Astrocyte (in vitro differentiated cells and primary cell): ENCODE measurements around the gene CCNK. TPM values are rescaled to one million over a fixed set of nuclear protein-coding genes. Genes with fewer than 3 reads are reported as not detected.

Experiments
- DNase-seq: peaks from one replicate; pipeline ENCODE4 v3.0.0-alpha.2; 2010; ENCODE audit warnings: low read depth
- FAIRE-seq: peaks from 2 replicates; lab custom pipeline; 2011; peaks lifted over from hg19 to GRCh38; lab: Jason Lieb, UNC
- H2AFZ ChIP-seq: 2 replicates; pipeline ENCODE4 v1.6.0; 2012; ENCODE audit warnings: low read depth, low read length, inconsistent platforms
- H3K27ac ChIP-seq: 2 replicates; pipeline ENCODE4 v1.5.1; 2011; ENCODE audit warnings: low read depth, low read length, inconsistent platforms
- H3K27me3 ChIP-seq: 2 replicates; pipeline ENCODE4 v1.6.0; 2011; ENCODE audit warnings: low read length, inconsistent platforms; ENCODE audit not compliant: insufficient read depth
- H3K36me3 ChIP-seq: 2 replicates; pipeline ENCODE4 v1.5.1; 2011; ENCODE audit warnings: low read length, inconsistent platforms; ENCODE audit not compliant: insufficient read depth
- H3K4me1 ChIP-seq: 2 replicates; pipeline ENCODE4 v1.5.1; 2011; ENCODE audit warnings: low read length, inconsistent platforms; ENCODE audit not compliant: insufficient read depth
- H3K4me2 ChIP-seq: 2 replicates; pipeline ENCODE4 v1.6.0; 2012; ENCODE audit warnings: low read length, inconsistent platforms
- H3K4me3 ChIP-seq: 2 replicates; pipeline ENCODE4 v1.5.1; 2011; ENCODE audit warnings: low read depth, mild to moderate bottlenecking, low read length, inconsistent platforms; ENCODE audit not compliant: insufficient read depth
- H3K79me2 ChIP-seq: 2 replicates; pipeline ENCODE4 v1.6.0; 2012; ENCODE audit warnings: mild to moderate bottlenecking, low read length, inconsistent platforms; ENCODE audit not compliant: insufficient read depth
- H3K9ac ChIP-seq: 2 replicates; pipeline ENCODE4 v1.6.0; 2012; ENCODE audit warnings: mild to moderate bottlenecking, low read length, inconsistent platforms
- H3K9me3 ChIP-seq: 2 replicates; pipeline ENCODE4 v1.5.1; 2012; ENCODE audit warnings: low read depth, mild to moderate bottlenecking, low read length, inconsistent platforms; ENCODE audit not compliant: insufficient read depth
- H4K20me1 ChIP-seq: 2 replicates; pipeline ENCODE4 v1.6.0; 2012; ENCODE audit warnings: low read length, inconsistent platforms; ENCODE audit not compliant: insufficient read depth
- H3K27ac Mint-ChIP-seq: one replicate; pipeline ENCODE4 v1.8.0; 2021; ENCODE audit warnings: mild to moderate bottlenecking, mixed read lengths; ENCODE audit not compliant: unreplicated experiment
- H3K27me3 Mint-ChIP-seq: one replicate; pipeline ENCODE4 v1.8.0; 2021; ENCODE audit warnings: low read depth, mixed read lengths; ENCODE audit not compliant: unreplicated experiment
- H3K36me3 Mint-ChIP-seq: one replicate; pipeline ENCODE4 v1.8.0; 2021; ENCODE audit warnings: low read depth, mixed read lengths; ENCODE audit not compliant: unreplicated experiment
- H3K4me1 Mint-ChIP-seq: one replicate; pipeline ENCODE4 v1.8.0; 2021; ENCODE audit warnings: low read depth, mixed read lengths; ENCODE audit not compliant: unreplicated experiment
- H3K4me3 Mint-ChIP-seq: one replicate; pipeline ENCODE4 v1.8.0; 2021; ENCODE audit warnings: mild to moderate bottlenecking, moderate library complexity, mixed read lengths; ENCODE audit not compliant: unreplicated experiment
- H3K9me3 Mint-ChIP-seq: one replicate; pipeline ENCODE4 v1.8.0; 2021; ENCODE audit warnings: mild to moderate bottlenecking, mixed read lengths; ENCODE audit not compliant: unreplicated experiment
- CTCF ChIP-seq: IDR thresholded peaks from 2 replicates; pipeline ENCODE4 v1.5.1; 2011; ENCODE audit warnings: low read depth, mild to moderate bottlenecking, inconsistent platforms, low read length, moderate library complexity; ENCODE audit not compliant: insufficient read depth
- EZH2 ChIP-seq: IDR thresholded peaks from 2 replicates; pipeline ENCODE4 v1.6.1; 2012; ENCODE audit warnings: mild to moderate bottlenecking, low read length, inconsistent platforms; ENCODE audit not compliant: insufficient read depth
- total RNA-seq: library from RNA; stranded (reverse); gene quantifications from 2 replicates; pipeline ENCODE4 v1.2.1, GENCODE V29; 2021

CCNK gene
- total RNA-seq, 1 donor from 2014 or later, result 121 TPM

GRCh38 chr14:99539491-99539890 is 58.3 kb downstream of the CCNK start:
- no peak overlapping the region for H3K9ac ChIP-seq
- Mint-ChIP-seq H3K9me3 (no peaks in the 10 kb centered on the region), H3K4me1 (peaks cover 15% of the 10 kb centered on the region), H3K27ac (no peak overlapping the region), H3K27me3 (peaks cover 27% of the 10 kb centered on the region), H3K4me3 (no peak overlapping the region), H3K36me3 (peaks cover 4% of the 10 kb centered on the region)
- no peaks in the 10 kb centered on the region for H3K27me3 ChIP-seq
- H3K79me2 ChIP-seq, result peaks cover 82% of the 10 kb centered on the region
- no peak overlapping the region for H3K4me2 ChIP-seq
- H3K4me1 ChIP-seq, result peaks cover 39% of the 10 kb centered on the region
- no peak overlapping the region for H2AFZ ChIP-seq
- FAIRE-seq (no peak), DNase-seq (no peak)
- no peak overlapping the region for H3K27ac ChIP-seq
- peaks cover 35% of the 10 kb centered on the region for H4K20me1 ChIP-seq
- no peak overlapping the region for H3K4me3 ChIP-seq
- H3K9me3 ChIP-seq, result no peaks in the 10 kb centered on the region
- no peaks in the 10 kb centered on the region for H3K36me3 ChIP-seq
- TF ChIP-seq EZH2, result no peak
- TF ChIP-seq CTCF, result no peak

GRCh38 chr14:99540196-99541032 is 59.2 kb downstream of the CCNK start:
- no peaks in the 10 kb centered on the region for H3K9me3 ChIP-seq
- no peaks in the 10 kb centered on the region for H3K27me3 ChIP-seq
- H3K9ac ChIP-seq, result no peak overlapping the region
- H3K4me2 ChIP-seq, result no peak overlapping the region
- DNase-seq (no peak), FAIRE-seq (no peak)
- H2AFZ ChIP-seq, result no peak overlapping the region
- Mint-ChIP-seq H3K4me1 (peaks cover 21% of the 10 kb centered on the region), H3K27ac (no peak overlapping the region), H3K36me3 (peaks cover 4% of the 10 kb centered on the region), H3K9me3 (no peaks in the 10 kb centered on the region), H3K27me3 (peaks cover 31% of the 10 kb centered on the region), H3K4me3 (no peak overlapping the region)
- H3K4me1 ChIP-seq, result peaks cover 30% of the 10 kb centered on the region
- TF ChIP-seq CTCF (no peak), EZH2 (no peak)
- no peak overlapping the region for H3K27ac ChIP-seq
- no peaks in the 10 kb centered on the region for H3K36me3 ChIP-seq
- H4K20me1 ChIP-seq, result peaks cover 44% of the 10 kb centered on the region
- peaks cover 82% of the 10 kb centered on the region for H3K79me2 ChIP-seq
- H3K4me3 ChIP-seq, result no peak overlapping the region

GRCh38 chr14:99541211-99541610 is 60.0 kb downstream of the CCNK start:
- no peak overlapping the region for H3K4me3 Mint-ChIP-seq
- Histone ChIP-seq H3K4me2 (no peak overlapping the region), H3K9me3 (no peaks in the 10 kb centered on the region), H3K27me3 (no peaks in the 10 kb centered on the region), H3K4me1 (peaks cover 25% of the 10 kb centered on the region), H3K9ac (no peak overlapping the region), H4K20me1 (peaks cover 52% of the 10 kb centered on the region), H3K79me2 (peaks cover 82% of the 10 kb centered on the region), H3K4me3 (no peak overlapping the region), H3K36me3 (no peaks in the 10 kb centered on the region), H3K27ac (no peak overlapping the region), H2AFZ (no peak overlapping the region)
- H3K36me3 Mint-ChIP-seq, result peaks cover 4% of the 10 kb centered on the region
- TF ChIP-seq EZH2 (no peak), CTCF (no peak)
- no peaks in the 10 kb centered on the region for H3K9me3 Mint-ChIP-seq
- peaks cover 31% of the 10 kb centered on the region for H3K27me3 Mint-ChIP-seq
- no peak overlapping the region for H3K27ac Mint-ChIP-seq
- peaks cover 29% of the 10 kb centered on the region for H3K4me1 Mint-ChIP-seq
- DNase-seq (no peak), FAIRE-seq (no peak)
